Smooth muscle cell (in vitro differentiated cells): ENCODE data around the gene DOK1. TPM values are rescaled to one million over a fixed set of nuclear protein-coding genes. Genes with fewer than 3 reads are reported as not detected.

ENCODE experiments used
- DNase-seq: peaks from one replicate; lab custom pipeline; 2025; ENCODE audit not compliant: unreplicated experiment; lab: John Stamatoyannopoulos, UW
- H2AFZ ChIP-seq: fragments of 200-600 bp; sonication (generic); 2 replicates; pipeline ENCODE4 v1.6.0; 2016; ENCODE audit warnings: antibody characterized with exemption, low read depth, mild to moderate bottlenecking
- H3F3A ChIP-seq: fragments of 200-600 bp; sonication (generic); 2 replicates; pipeline ENCODE4 v1.6.0; 2017; ENCODE audit warnings: antibody characterized with exemption, low read depth
- H3K27ac ChIP-seq: fragments of 200-600 bp; sonication (generic); 2 replicates; pipeline ENCODE4 v1.5.1; 2016; ENCODE audit warnings: low read depth, mild to moderate bottlenecking
- H3K27me3 ChIP-seq: fragments of 200-600 bp; sonication (generic); 2 replicates; pipeline ENCODE4 v1.6.1; 2016; ENCODE audit warnings: low read depth, mild to moderate bottlenecking
- H3K36me3 ChIP-seq: fragments of 200-600 bp; sonication (generic); 2 replicates; pipeline ENCODE4 v1.5.1; 2016; ENCODE audit warnings: low read depth
- H3K4me1 ChIP-seq: fragments of 200-600 bp; sonication (generic); 2 replicates; pipeline ENCODE4 v1.5.1; 2016; ENCODE audit warnings: low read depth
- H3K4me2 ChIP-seq: fragments of 200-600 bp; sonication (generic); 2 replicates; pipeline ENCODE4 v1.6.0; 2016; ENCODE audit warnings: mild to moderate bottlenecking
- H3K4me3 ChIP-seq: fragments of 200-600 bp; sonication (generic); 2 replicates; pipeline ENCODE4 v1.5.1; 2016; ENCODE audit warnings: mild to moderate bottlenecking
- H3K79me2 ChIP-seq: fragments of 200-600 bp; sonication (generic); 2 replicates; pipeline ENCODE4 v1.6.0; 2016; ENCODE audit warnings: low read depth, mild to moderate bottlenecking
- H3K9ac ChIP-seq: fragments of 200-600 bp; sonication (generic); 2 replicates; pipeline ENCODE4 v1.6.0; 2016; ENCODE audit warnings: low read depth
- H3K9me3 ChIP-seq: fragments of 200-600 bp; sonication (generic); replicated peaks from 2 replicates; pipeline ENCODE4 v1.5.1; 2016; ENCODE audit warnings: low read depth
- H4K20me1 ChIP-seq: fragments of 200-600 bp; sonication (generic); 2 replicates; pipeline ENCODE4 v1.6.0; 2016; ENCODE audit warnings: low read depth
- WGBS: methylation state at CpG from one replicate; pipeline ENCODE4 v1.1.7; 2016; ENCODE audit warnings: low lambda C conversion rate; 5-methylcytosine and 5-hydroxymethylcytosine counted together
- polyA plus RNA-seq: library from polyadenylated mRNA; unstranded; fragments of >200 nt; fragmentation: Nextera tagmentation; extraction: Ambion mirVana; gene quantifications from 2 replicates; pipeline ENCODE4 v1.2.1, GENCODE V29; 2016
- total RNA-seq: library from RNA; depleted of rRNA; stranded (reverse); fragments of >200 nt; gene quantifications from 2 replicates; pipeline ENCODE4 v1.2.3, GENCODE V29; 2014
- TF ChIP-seq, protein P1 (sequence below): fragments of 200-600 bp; sonication (generic); IDR thresholded peaks from 2 replicates; pipeline ENCODE4 v1.5.1; 2017; ENCODE audit warnings: borderline replicate concordance, mild to moderate bottlenecking, antibody characterized with exemption; ENCODE audit not compliant: insufficient read depth, poor library complexity, severe bottlenecking

DOK1 gene
- total and polyA plus RNA-seq, 2 experiments from 2014 or later = 11.7 to 41.3 TPM

- no peak for DNase-seq
- no peaks in the 10 kb centered on the region for H3K79me2 ChIP-seq
- no peak overlapping the region for H3K4me3 ChIP-seq
- H2AFZ ChIP-seq = no peak overlapping the region
- H3K9me3 ChIP-seq = no peaks in the 10 kb centered on the region
- no peak overlapping the region for H3K27ac ChIP-seq
- H3K36me3 ChIP-seq = no peaks in the 10 kb centered on the region
- peaks cover 17% of the 10 kb centered on the region for H3K4me1 ChIP-seq
- no peak overlapping the region for H3K4me2 ChIP-seq
- WGBS = 85% methylated on average over 1 of the region's 1 CpG
- no peaks in the 10 kb centered on the region for H3K27me3 ChIP-seq
- no peaks in the 10 kb centered on the region for H4K20me1 ChIP-seq
- H3F3A ChIP-seq = peaks cover 30% of the 10 kb centered on the region
- no peak overlapping the region for H3K9ac ChIP-seq
- TF ChIP-seq, protein P1, sequence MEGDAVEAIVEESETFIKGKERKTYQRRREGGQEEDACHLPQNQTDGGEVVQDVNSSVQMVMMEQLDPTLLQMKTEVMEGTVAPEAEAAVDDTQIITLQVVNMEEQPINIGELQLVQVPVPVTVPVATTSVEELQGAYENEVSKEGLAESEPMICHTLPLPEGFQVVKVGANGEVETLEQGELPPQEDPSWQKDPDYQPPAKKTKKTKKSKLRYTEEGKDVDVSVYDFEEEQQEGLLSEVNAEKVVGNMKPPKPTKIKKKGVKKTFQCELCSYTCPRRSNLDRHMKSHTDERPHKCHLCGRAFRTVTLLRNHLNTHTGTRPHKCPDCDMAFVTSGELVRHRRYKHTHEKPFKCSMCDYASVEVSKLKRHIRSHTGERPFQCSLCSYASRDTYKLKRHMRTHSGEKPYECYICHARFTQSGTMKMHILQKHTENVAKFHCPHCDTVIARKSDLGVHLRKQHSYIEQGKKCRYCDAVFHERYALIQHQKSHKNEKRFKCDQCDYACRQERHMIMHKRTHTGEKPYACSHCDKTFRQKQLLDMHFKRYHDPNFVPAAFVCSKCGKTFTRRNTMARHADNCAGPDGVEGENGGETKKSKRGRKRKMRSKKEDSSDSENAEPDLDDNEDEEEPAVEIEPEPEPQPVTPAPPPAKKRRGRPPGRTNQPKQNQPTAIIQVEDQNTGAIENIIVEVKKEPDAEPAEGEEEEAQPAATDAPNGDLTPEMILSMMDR = no peak
These were observed 16.5 kb downstream of the DOK1 start for GRCh38 chr2:74571058-74571457.

DNA sequence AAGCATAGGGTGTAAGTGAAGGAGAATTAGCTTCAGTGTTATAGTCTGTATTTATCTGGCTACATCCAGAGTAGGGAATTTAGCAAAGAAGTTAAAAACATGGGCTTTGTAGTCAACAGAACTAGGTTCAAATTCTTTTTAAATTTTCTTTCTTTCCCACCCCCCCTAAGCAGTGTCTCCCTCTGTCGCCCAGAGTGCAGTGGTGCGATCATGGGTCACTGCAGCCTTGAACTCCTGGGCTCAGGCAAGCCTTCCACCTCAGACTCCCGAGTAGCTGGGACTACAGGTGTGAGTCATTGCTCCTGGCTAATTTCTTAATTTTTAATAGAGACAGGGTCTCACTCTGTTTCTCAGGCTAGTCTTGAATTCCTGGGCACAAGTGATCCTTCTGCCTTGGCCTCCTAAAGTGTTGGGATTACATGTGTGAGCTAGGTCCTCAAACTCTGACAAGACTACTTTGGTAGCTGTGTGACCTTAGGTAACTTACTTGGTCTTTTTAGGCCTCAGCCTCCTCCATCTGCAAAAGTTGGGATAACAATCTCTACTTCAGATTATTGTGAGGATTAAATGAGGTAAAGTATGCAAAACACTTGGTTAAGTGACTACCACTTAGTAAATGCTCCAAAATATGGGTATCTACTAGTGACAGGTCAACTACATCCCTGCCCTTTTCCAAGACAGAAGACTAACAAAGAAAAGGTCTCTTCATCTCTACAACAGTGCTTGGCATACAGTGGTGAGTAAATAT is 17.8 kb downstream of the DOK1 start:
- Histone ChIP-seq H3K9me3 (no peaks in the 10 kb centered on the region), H3K79me2 (no peaks in the 10 kb centered on the region), H3K9ac (no peak overlapping the region), H4K20me1 (no peaks in the 10 kb centered on the region), H3K27me3 (no peaks in the 10 kb centered on the region), H2AFZ (no peak overlapping the region), H3K4me1 (peaks cover 17% of the 10 kb centered on the region), H3F3A (peaks cover 35% of the 10 kb centered on the region), H3K4me2 (no peak overlapping the region), H3K27ac (no peak overlapping the region), H3K4me3 (no peak overlapping the region), H3K36me3 (no peaks in the 10 kb centered on the region)
- no peak for DNase-seq
- TF ChIP-seq, protein P1 = no peak
- 75% methylated on average over 3 of the region's 3 CpGs for whole genome bisulfite sequencing

GRCh38 chr2:74573747-74574562 is 19.4 kb downstream of the DOK1 start:
- H3K4me2 ChIP-seq = peak overlapping the region; percentile 40
- no peaks in the 10 kb centered on the region for H3K27me3 ChIP-seq
- H3K36me3 ChIP-seq = no peaks in the 10 kb centered on the region
- DNase-seq = no peak
- H2AFZ ChIP-seq = peak overlapping the region; percentile 77
- no peaks in the 10 kb centered on the region for H4K20me1 ChIP-seq
- peaks cover 28% of the 10 kb centered on the region for H3F3A ChIP-seq
- 46% methylated on average over 7 of the region's 7 CpGs for WGBS
- H3K79me2 ChIP-seq = no peaks in the 10 kb centered on the region
- peaks cover 7% of the 10 kb centered on the region for H3K4me1 ChIP-seq
- peak overlapping the region; percentile 39 for H3K27ac ChIP-seq
- H3K9me3 ChIP-seq = no peaks in the 10 kb centered on the region
- TF ChIP-seq, protein P1 = no peak
- no peak overlapping the region for H3K9ac ChIP-seq
- no peak overlapping the region for H3K4me3 ChIP-seq
